Neuronal stem cell (in vitro differentiated cells): ENCODE data around the gene PPP2R2B.

Experiments used
- DNase-seq: peaks from one replicate; pipeline ENCODE4 v3.0.0-alpha.2; 2013; ENCODE audit warnings: low spot score
- H2AFZ ChIP-seq: one replicate; pipeline ENCODE4 v1.6.1; 2013; ENCODE audit warnings: mild to moderate bottlenecking, low read length, inconsistent platforms
- H2AK5ac ChIP-seq: 2 replicates; pipeline ENCODE4 v1.6.1; 2013; ENCODE audit warnings: low read depth, mild to moderate bottlenecking, inconsistent platforms, low read length, moderate library complexity, mixed read lengths
- H2BK120ac ChIP-seq: 2 replicates; pipeline ENCODE4 v1.6.1; 2013; ENCODE audit warnings: low read depth, mild to moderate bottlenecking, inconsistent platforms, low read length, moderate library complexity, mixed read lengths
- H2BK12ac ChIP-seq: one replicate; pipeline ENCODE4 v1.6.1; 2013; ENCODE audit warnings: low read length, inconsistent platforms
- H2BK15ac ChIP-seq: 2 replicates; pipeline ENCODE4 v1.6.1; 2013; ENCODE audit warnings: mild to moderate bottlenecking, low read length, inconsistent platforms, mixed read lengths
- H2BK5ac ChIP-seq: one replicate; pipeline ENCODE4 v1.6.1; 2013; ENCODE audit warnings: inconsistent platforms, mild to moderate bottlenecking, low read length, moderate library complexity
- H3K14ac ChIP-seq: one replicate; pipeline ENCODE4 v1.6.1; 2013; ENCODE audit warnings: low read length, inconsistent platforms
- H3K18ac ChIP-seq: 2 replicates; pipeline ENCODE4 v1.6.1; 2013; ENCODE audit warnings: low read length, inconsistent platforms
- H3K23ac ChIP-seq: 2 replicates; pipeline ENCODE4 v1.6.1; 2013; ENCODE audit warnings: low read depth, mild to moderate bottlenecking, mixed read lengths, low read length, inconsistent platforms; ENCODE audit not compliant: poor library complexity
- H3K27ac ChIP-seq: replicated peaks from 3 replicates; pipeline ENCODE4 v1.5.1; 2013; ENCODE audit warnings: low read length, inconsistent platforms
- H3K27me3 ChIP-seq, 3 experiments: 2 replicates each; pipeline ENCODE4 v1.6.1; 2013; ENCODE audit warnings: low read length in 3 of 3, mild to moderate bottlenecking in 2 of 3, inconsistent platforms in 1 of 3, low read depth in 1 of 3, mixed read lengths in 1 of 3, moderate library complexity in 1 of 3; ENCODE audit not compliant: control insufficient read depth in 3 of 3, insufficient read depth in 3 of 3
- H3K36me3 ChIP-seq, 2 donors: replicated peaks in 1 of 2; 2 replicates each; pipeline ENCODE4 v1.6.1; 2013; ENCODE audit warnings: low read length in 2 of 2; ENCODE audit not compliant: control insufficient read depth in 2 of 2, insufficient read depth in 2 of 2
- H3K4ac ChIP-seq: 2 replicates; pipeline ENCODE4 v1.6.1; 2013; ENCODE audit warnings: inconsistent platforms, mild to moderate bottlenecking, low read length, moderate library complexity
- H3K4me1 ChIP-seq, 2 donors: 1 replicate in 1 of 2; 2 replicates in 1 of 2; pipeline ENCODE4 v1.6.1; 2013; ENCODE audit warnings: low read length in 2 of 2, low read depth in 1 of 2; ENCODE audit not compliant: control insufficient read depth in 2 of 2, insufficient read depth in 1 of 2
- H3K4me2 ChIP-seq: one replicate; pipeline ENCODE4 v1.6.1; 2013; ENCODE audit warnings: mild to moderate bottlenecking, low read length, inconsistent platforms; ENCODE audit not compliant: insufficient read depth, poor library complexity, severe bottlenecking
- H3K4me3 ChIP-seq, 2 donors: 2 replicates each; pipeline ENCODE4 v1.5.1; 2013; ENCODE audit warnings: low read length in 2 of 2, mild to moderate bottlenecking in 2 of 2, inconsistent platforms in 1 of 2, moderate library complexity in 1 of 2
- H3K79me1 ChIP-seq: one replicate; pipeline ENCODE4 v1.6.1; 2013; ENCODE audit warnings: low read depth, mild to moderate bottlenecking, inconsistent platforms, low read length, moderate library complexity
- H3K9ac ChIP-seq: one replicate; pipeline ENCODE4 v1.6.1; 2013; ENCODE audit warnings: mild to moderate bottlenecking, low read depth, low read length, inconsistent platforms; ENCODE audit not compliant: poor library complexity
- H3K9me3 ChIP-seq, 2 donors: replicated peaks in 1 of 2; 2 replicates each; pipeline versions ENCODE3 to v1.6.1; 2013; ENCODE audit warnings: low read length in 2 of 2, mild to moderate bottlenecking in 2 of 2, inconsistent platforms in 1 of 2, low read depth in 1 of 2, mixed read lengths in 1 of 2, moderate library complexity in 1 of 2; ENCODE audit not compliant: control insufficient read depth in 2 of 2, insufficient read depth in 1 of 2
- H4K8ac ChIP-seq: one replicate; pipeline ENCODE4 v1.6.1; 2013; ENCODE audit warnings: low read depth, mild to moderate bottlenecking, inconsistent platforms, low read length, moderate library complexity
- H4K91ac ChIP-seq: one replicate; pipeline ENCODE4 v1.6.1; 2013; ENCODE audit warnings: low read length, low read depth, mild to moderate bottlenecking, inconsistent platforms; ENCODE audit not compliant: poor library complexity
- WGBS, 2 donors: extraction: QIAGEN DNeasy Blood & Tissue Kit; methylation state at CpG; one replicate each; pipeline ENCODE4 v1.1.7; 2013; ENCODE audit warnings: missing lambda C conversion rate in 2 of 2, mixed read lengths in 1 of 2; ENCODE audit not compliant: insufficient read length in 2 of 2, insufficient replicate concordance in 1 of 2; ENCODE audit errors: extremely low coverage in 2 of 2; 5-methylcytosine and 5-hydroxymethylcytosine counted together

PPP2R2B gene

GRCh38 chr5:146860213-146860893 is 18.2 kb downstream of the PPP2R2B start:
- Histone ChIP-seq H3K4me1 (peaks cover 0 to 4% of the 10 kb centered on the region in 2 donors), H3K27ac (no peak overlapping the region), H3K27me3 (no peaks in the 10 kb centered on the region), H2BK12ac (no peak overlapping the region), H3K4me2 (no peak overlapping the region), H2AK5ac (no peak overlapping the region), H2AFZ (no peak overlapping the region), H3K18ac (no peak overlapping the region), H3K79me1 (no peaks in the 10 kb centered on the region), H3K9me3 (no peaks in the 10 kb centered on the region), H3K9ac (no peak overlapping the region), H2BK5ac (no peak overlapping the region), H3K4me3 (no peak overlapping the region), H2BK15ac (no peak overlapping the region), H3K14ac (no peak overlapping the region), H4K91ac (no peak overlapping the region), H4K8ac (no peak overlapping the region), H2BK120ac (no peak overlapping the region), H3K36me3 (no peaks in the 10 kb centered on the region), H3K4ac (no peak overlapping the region), H3K23ac (no peak overlapping the region)
- DNase-seq = no peak
- no CpG with 5 or more reads among the region's 3 CpGs for WGBS, 2 donors

- Histone ChIP-seq H2AFZ (no peak overlapping the region), H3K23ac (no peak overlapping the region), H3K4ac (no peak overlapping the region), H3K14ac (no peak overlapping the region), H3K4me1 (peaks cover 0 to 12% of the 10 kb centered on the region in 2 donors), H4K8ac (no peak overlapping the region), H4K91ac (no peak overlapping the region), H2AK5ac (no peak overlapping the region), H3K79me1 (peaks cover 2% of the 10 kb centered on the region), H3K4me2 (no peak overlapping the region), H3K9me3 (no peaks in the 10 kb centered on the region), H3K4me3 (no peak overlapping the region), H3K18ac (no peak overlapping the region), H2BK15ac (no peak overlapping the region), H3K27me3 (no peaks in the 10 kb centered on the region), H2BK5ac (no peak overlapping the region), H3K27ac (peak overlapping the region; percentile 25), H3K9ac (no peak overlapping the region), H3K36me3 (no peaks in the 10 kb centered on the region), H2BK120ac (no peak overlapping the region), H2BK12ac (no peak overlapping the region)
- DNase-seq = no peak
These were observed 26.5 kb downstream of the PPP2R2B start for GRCh38 chr5:146852089-146852488.

GRCh38 chr5:146851133-146851532 is 27.4 kb downstream of the PPP2R2B start:
- Histone ChIP-seq H3K18ac (no peak overlapping the region), H3K27me3 (no peaks in the 10 kb centered on the region)

GRCh38 chr5:146849694-146850303 is 28.8 kb downstream of the PPP2R2B start:
- H3K27ac ChIP-seq = no peak overlapping the region
- no peak overlapping the region for H3K9ac ChIP-seq

More at GRCh38 chr5:146851133-146851532, 27.4 kb downstream of the PPP2R2B start:
- no peak overlapping the region for H3K4ac ChIP-seq
- no peak overlapping the region for H3K4me3 ChIP-seq
- no peak overlapping the region for H2BK12ac ChIP-seq
- H3K14ac ChIP-seq = no peak overlapping the region
- H3K9ac ChIP-seq = no peak overlapping the region
- H3K9me3 ChIP-seq = no peaks in the 10 kb centered on the region
- H3K79me1 ChIP-seq = peaks cover 2% of the 10 kb centered on the region
- no peak overlapping the region for H2AK5ac ChIP-seq
- no peak overlapping the region for H3K4me2 ChIP-seq
- H4K91ac ChIP-seq = no peak overlapping the region
- peaks cover 0 to 12% of the 10 kb centered on the region in 2 donors for H3K4me1 ChIP-seq
- H2BK15ac ChIP-seq = no peak overlapping the region
- no peak overlapping the region for H3K27ac ChIP-seq
- no peak overlapping the region for H4K8ac ChIP-seq
- no peak for DNase-seq
- H2BK120ac ChIP-seq = no peak overlapping the region
- no peak overlapping the region for H2BK5ac ChIP-seq
- H3K36me3 ChIP-seq = no peaks in the 10 kb centered on the region
- no peak overlapping the region for H3K23ac ChIP-seq
- H2AFZ ChIP-seq = no peak overlapping the region

More at GRCh38 chr5:146849694-146850303, 28.8 kb downstream of the PPP2R2B start:
- Histone ChIP-seq H2AK5ac (no peak overlapping the region), H2BK15ac (no peak overlapping the region), H4K8ac (no peak overlapping the region), H3K18ac (no peak overlapping the region), H3K9me3 (no peaks in the 10 kb centered on the region), H3K4ac (no peak overlapping the region), H3K4me3 (no peak overlapping the region), H3K36me3 (no peaks in the 10 kb centered on the region), H3K14ac (no peak overlapping the region), H3K4me1 (peaks cover 0 to 12% of the 10 kb centered on the region in 2 donors), H2BK12ac (no peak overlapping the region), H2BK5ac (no peak overlapping the region), H3K79me1 (peaks cover 2% of the 10 kb centered on the region), H3K4me2 (no peak overlapping the region), H4K91ac (no peak overlapping the region), H3K23ac (no peak overlapping the region), H2AFZ (no peak overlapping the region), H3K27me3 (no peaks in the 10 kb centered on the region), H2BK120ac (no peak overlapping the region)
- WGBS, 2 donors = no CpG with 5 or more reads among the region's 5 CpGs
- DNase-seq = no peak
